HG03442 (cell line): Measurements from ENCODE around the gene MKX.
"Not testable (repeated sequence)": the region's sequence is repeated elsewhere in the genome, so short reads cannot be mapped to it uniquely, and the experiment has no call there.

ENCODE experiments used
- ATAC-seq: cut with Tn5 transposase; IDR thresholded peaks from one replicate; pipeline ENCODE4 v1.9.1; 2021; ENCODE audit warnings: mild to moderate bottlenecking, moderate library complexity; ENCODE audit not compliant: unreplicated experiment

The MKX gene

GRCh38 chr10:27695088-27695487 lies 50.5 kb downstream of the MKX start:
- no peak for ATAC-seq

- no peak for ATAC-seq
Measured at GRCh38 chr10:27692663-27693062, 53.0 kb downstream of the MKX start.

GRCh38 chr10:27688991-27689390 lies 56.6 kb downstream of the MKX start:
- ATAC-seq, result no peak

- ATAC-seq, result no peak
Measured at GRCh38 chr10:27688276-27688675, 57.3 kb downstream of the MKX start.

- no peak for ATAC-seq
Measured at GRCh38 chr10:27687743-27688142, 57.9 kb downstream of the MKX start.

- no peak for ATAC-seq
Measured at GRCh38 chr10:27687326-27687725, 58.3 kb downstream of the MKX start.

GRCh38 chr10:27685681-27686080 lies 59.9 kb downstream of the MKX start:
- ATAC-seq, result no peak

- no peak for ATAC-seq
Measured at GRCh38 chr10:27683226-27683625, 62.4 kb downstream of the MKX start.

- not testable (repeated sequence) for ATAC-seq
Measured at GRCh38 chr10:27681795-27682194, 63.8 kb downstream of the MKX start.

- ATAC-seq, result no peak
Measured at GRCh38 chr10:27680691-27681605, 64.7 kb downstream of the MKX start.

- ATAC-seq, result no peak
Measured at GRCh38 chr10:27680006-27680557, 65.5 kb downstream of the MKX start.

- ATAC-seq, result no peak
Measured at GRCh38 chr10:27679369-27679912, 66.2 kb downstream of the MKX start.

GRCh38 chr10:27678166-27678565 lies 67.5 kb downstream of the MKX start:
- no peak for ATAC-seq

GRCh38 chr10:27673065-27673464 lies 72.6 kb downstream of the MKX start:
- no peak for ATAC-seq

- ATAC-seq, result no peak
Measured at GRCh38 chr10:27671821-27672220, 73.8 kb downstream of the MKX start.

GRCh38 chr10:27664461-27664860 lies 81.2 kb downstream of the MKX start:
- no peak for ATAC-seq

GRCh38 chr10:27663621-27664020 lies 82.0 kb downstream of the MKX start:
- no peak for ATAC-seq

- no peak for ATAC-seq
Measured at GRCh38 chr10:27661514-27662286, 83.9 kb downstream of the MKX start.

- no peak for ATAC-seq
Measured at GRCh38 chr10:27660711-27661110, 84.9 kb downstream of the MKX start.

- no peak for ATAC-seq
Measured at GRCh38 chr10:27660268-27660667, 85.4 kb downstream of the MKX start.

GRCh38 chr10:27659786-27660185 lies 85.8 kb downstream of the MKX start:
- no peak for ATAC-seq
